ENCODE results near the gene CX3CR1.

The CX3CR1 gene, protein sequence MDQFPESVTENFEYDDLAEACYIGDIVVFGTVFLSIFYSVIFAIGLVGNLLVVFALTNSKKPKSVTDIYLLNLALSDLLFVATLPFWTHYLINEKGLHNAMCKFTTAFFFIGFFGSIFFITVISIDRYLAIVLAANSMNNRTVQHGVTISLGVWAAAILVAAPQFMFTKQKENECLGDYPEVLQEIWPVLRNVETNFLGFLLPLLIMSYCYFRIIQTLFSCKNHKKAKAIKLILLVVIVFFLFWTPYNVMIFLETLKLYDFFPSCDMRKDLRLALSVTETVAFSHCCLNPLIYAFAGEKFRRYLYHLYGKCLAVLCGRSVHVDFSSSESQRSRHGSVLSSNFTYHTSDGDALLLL

GRCh38 chr3:39279745-39280517 lies at the start of gene CX3CR1:
CX3CR1 (minus strand) TSS chr3:39280036; CDS start chr3:39266509, 13,527 bp downstream.
- H3K4me3 ChIP-seq (ENCODE audit: low read depth, low read length): no peak within 1 kb of the TSS
- TF ChIP-seq CTCF (IDR thresholded peaks at IDR 0.05; ENCODE audit: insufficient read depth, low read depth, low read length, missing control alignments): no peak
- DNase-seq (ENCODE audit: low read depth): no peak

DNA sequence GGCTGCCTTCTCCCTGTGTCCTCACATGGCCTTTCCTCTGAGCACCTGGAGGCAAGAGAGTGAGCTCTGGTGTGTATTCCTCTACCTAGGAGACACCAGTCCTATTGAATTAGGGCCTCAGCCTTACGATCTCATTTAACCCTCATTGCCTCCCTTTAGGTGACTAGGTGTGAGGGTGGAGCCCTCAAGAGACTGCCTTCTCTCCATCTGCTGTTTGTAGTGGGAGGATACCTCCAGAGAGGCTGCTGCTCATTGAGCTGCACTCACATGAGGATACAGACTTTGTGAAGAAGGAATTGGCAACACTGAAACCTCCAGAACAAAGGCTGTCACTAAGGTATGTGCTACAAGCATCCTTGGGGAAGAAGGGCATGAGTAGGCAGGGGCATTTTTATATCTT lies 49.7 kb upstream of the CX3CR1 start, which contains the start of gene CCR8:
Gene CCR8, plus strand, starts transcription at position 217 of the 400 bp plus-strand sequence. CDS start 2,623 bp downstream, outside the sequence.
- TF ChIP-seq CTCF (IDR thresholded peaks at IDR 0.05; ENCODE audit: insufficient read depth, low read depth, low read length, missing control alignments): no peak
- H3K4me3 ChIP-seq (ENCODE audit: low read depth, low read length): peak within 1 kb of the TSS; percentile 24
- DNase-seq (ENCODE audit: low read depth): peak; percentile 39

DNA sequence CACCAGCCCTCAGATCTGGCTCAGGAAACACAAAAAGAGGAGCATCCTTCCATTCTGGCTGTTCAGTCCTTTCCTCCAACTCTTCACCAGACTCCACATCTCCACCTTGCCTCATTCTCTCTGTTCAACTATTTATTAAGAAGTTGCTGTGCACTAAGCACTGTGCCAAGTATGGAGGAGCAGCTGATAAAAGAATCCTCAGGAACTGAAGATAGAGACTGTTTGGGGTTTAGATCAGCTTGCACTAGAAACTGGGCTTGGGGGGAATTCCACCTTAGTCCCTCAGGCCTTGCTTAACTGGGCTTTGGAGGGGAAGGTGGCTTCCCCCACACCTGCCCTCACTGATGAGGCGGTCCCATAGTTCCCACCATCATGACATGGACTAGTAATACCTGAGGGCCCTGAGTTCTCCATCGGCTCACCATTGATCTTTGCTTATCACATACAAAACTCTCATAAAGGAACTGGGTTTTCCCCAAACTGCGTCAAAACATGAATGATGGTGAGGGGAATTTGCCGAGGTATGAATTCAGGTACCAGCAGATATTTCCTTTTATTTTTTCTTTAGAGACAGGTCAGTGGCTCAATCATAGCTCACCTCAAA lies 48.0 kb upstream of the CX3CR1 start:
- DNase-seq (ENCODE audit: low read depth): peak; percentile 89
- no peak for TF ChIP-seq CTCF (IDR thresholded peaks at IDR 0.05; ENCODE audit: insufficient read depth, low read depth, low read length, missing control alignments)
- no peak overlapping the region for H3K4me3 ChIP-seq (ENCODE audit: low read depth, low read length)

DNA sequence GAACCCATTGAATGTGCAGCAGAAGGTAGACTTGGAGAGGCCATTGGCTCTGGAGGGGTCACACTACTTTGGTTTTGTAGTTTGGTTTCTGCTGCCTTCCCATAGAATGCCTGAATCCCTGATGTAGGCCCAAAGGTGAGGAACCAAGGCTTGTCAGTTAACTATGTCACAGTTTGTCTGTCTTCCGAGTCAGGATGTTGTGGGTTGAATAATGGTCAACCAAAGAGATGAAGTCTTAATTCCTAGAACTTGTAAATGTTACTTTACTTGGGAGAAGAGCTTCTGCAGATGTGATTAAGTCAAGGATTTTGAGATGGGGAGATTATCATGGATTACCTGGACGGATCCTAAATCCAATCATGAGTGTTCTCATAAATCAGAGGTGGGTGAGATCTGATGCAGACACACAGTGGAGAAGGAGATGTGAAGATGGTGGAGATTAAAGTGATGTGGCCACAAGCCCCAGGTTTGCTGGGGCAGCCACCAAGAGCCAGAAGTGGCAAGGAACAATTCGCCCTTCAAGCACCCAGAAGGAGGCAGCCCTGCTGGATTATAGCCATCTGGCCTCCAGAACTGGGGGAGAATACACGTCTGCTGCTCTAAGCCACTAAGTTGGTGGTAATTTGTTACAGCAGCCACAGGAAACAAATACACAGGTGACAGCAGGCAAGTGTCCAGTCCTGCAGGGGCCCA lies 47.4 kb upstream of the CX3CR1 start:
- no peak for TF ChIP-seq CTCF (IDR thresholded peaks at IDR 0.05; ENCODE audit: insufficient read depth, low read depth, low read length, missing control alignments)
- DNase-seq (ENCODE audit: low read depth): peak; percentile 32
- peak overlapping the region; percentile 2 for H3K4me3 ChIP-seq (ENCODE audit: low read depth, low read length)

GRCh38 chr3:39325236-39325635 lies 45.4 kb upstream of the CX3CR1 start:
- no peak for DNase-seq (ENCODE audit: low read depth)
- TF ChIP-seq CTCF (IDR thresholded peaks at IDR 0.05; ENCODE audit: insufficient read depth, low read depth, low read length, missing control alignments): no peak
- H3K4me3 ChIP-seq (ENCODE audit: low read depth, low read length): no peak overlapping the region

DNA sequence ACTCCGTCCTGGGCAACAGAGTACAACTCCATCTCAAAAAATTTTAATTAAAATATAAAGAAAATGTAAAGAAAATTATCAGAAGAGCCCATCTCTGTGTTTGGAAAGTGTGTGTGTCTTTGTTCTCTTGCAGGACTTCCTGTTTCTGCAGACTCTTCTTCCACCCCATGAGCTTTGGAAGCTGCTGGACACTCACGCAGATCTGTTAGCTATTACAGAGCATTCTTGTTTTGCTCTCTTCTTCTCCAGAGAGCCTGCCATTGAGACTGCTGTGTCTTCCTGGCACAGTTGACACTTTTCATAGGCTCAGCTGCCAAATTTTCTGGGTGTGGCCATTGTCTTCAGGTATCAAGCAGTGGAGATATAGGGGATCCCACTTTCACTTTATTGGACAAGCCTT lies 43.7 kb upstream of the CX3CR1 start:
- DNase-seq (ENCODE audit: low read depth): no peak
- TF ChIP-seq CTCF (IDR thresholded peaks at IDR 0.05; ENCODE audit: insufficient read depth, low read depth, low read length, missing control alignments): no peak

More for the DNA sequence above, 43.7 kb upstream of the CX3CR1 start:
- H3K4me3 ChIP-seq (ENCODE audit: low read depth, low read length): no peak overlapping the region

Data from GM12865 (cell line).